ENCODE measurements around the gene RP9.

RP9 gene

GRCh38 chr7:33127085-33127484, 17.9 kb upstream of the RP9 start:
- Histone ChIP-seq H4K20me1 (ENCODE audit: insufficient read depth, low read length) (no peaks in the 10 kb centered on the region), H3K4me3 (ENCODE audit: low read depth in 1 of 2, low read length in 2 of 2) (no peak overlapping the region), H3K4me2 (ENCODE audit: insufficient read depth, low read length) (no peak overlapping the region), H3K27ac (ENCODE audit: low read length) (no peak overlapping the region), H2AFZ (ENCODE audit: low read depth, low read length) (no peak overlapping the region), H3K9me3 (ENCODE audit: insufficient read depth, low read length, severe bottlenecking) (no peaks in the 10 kb centered on the region), H3K4me1 (ENCODE audit: insufficient read depth, low read length) (peaks cover 28% of the 10 kb centered on the region), H3K36me3 (ENCODE audit: insufficient read depth, low read length) (no peaks in the 10 kb centered on the region), H3K27me3 (ENCODE audit: insufficient read depth, low read length, poor library complexity) (no peaks in the 10 kb centered on the region), H3K9ac (ENCODE audit: low read depth, low read length) (no peak overlapping the region), H3K79me2 (ENCODE audit: insufficient read depth, low read length) (no peaks in the 10 kb centered on the region)
- ATAC-seq (ENCODE audit: insufficient read depth, low read depth) (no peak), DNase-seq (no peak)
- TF ChIP-seq EZH2 (IDR thresholded peaks at IDR 0.05; ENCODE audit: borderline replicate concordance, low read depth, low read length, severe bottlenecking) (no peak), CTCF (IDR thresholded peaks at IDR 0.05; ENCODE audit: borderline replicate concordance, extremely low read depth, low read length, poor library complexity, severe bottlenecking) (no peak)

DNA sequence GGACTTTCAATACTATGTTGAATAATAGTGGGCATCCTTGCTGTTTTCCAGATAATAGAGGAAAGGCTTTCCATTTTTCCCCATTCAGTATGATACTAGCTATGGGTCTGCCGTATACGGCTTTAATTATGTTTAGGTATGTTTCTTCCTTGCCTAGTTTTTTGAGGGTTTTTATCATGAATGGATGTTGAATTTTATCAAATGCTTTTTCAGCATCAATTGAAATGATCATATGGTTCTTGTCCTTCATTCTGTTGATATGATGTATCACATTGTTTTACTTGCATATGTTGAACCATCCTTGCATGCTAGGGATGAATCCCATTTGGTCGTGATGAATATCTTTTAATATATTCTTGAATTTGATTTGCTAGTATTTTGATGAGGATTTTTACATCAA, 9.2 kb upstream of the RP9 start:
- no peaks in the 10 kb centered on the region for H3K36me3 ChIP-seq (ENCODE audit: insufficient read depth, low read length)
- no peak for TF ChIP-seq EZH2 (IDR thresholded peaks at IDR 0.05; ENCODE audit: borderline replicate concordance, low read depth, low read length, severe bottlenecking)
- TF ChIP-seq CTCF (IDR thresholded peaks at IDR 0.05; ENCODE audit: borderline replicate concordance, extremely low read depth, low read length, poor library complexity, severe bottlenecking): no peak
- no peaks in the 10 kb centered on the region for H4K20me1 ChIP-seq (ENCODE audit: insufficient read depth, low read length)
- ATAC-seq (ENCODE audit: insufficient read depth, low read depth) (no peak), DNase-seq (no peak)
- H3K4me3 ChIP-seq (ENCODE audit: low read depth in 1 of 2, low read length in 2 of 2): no peak overlapping the region
- no peak overlapping the region for H3K27ac ChIP-seq (ENCODE audit: low read length)
- no peaks in the 10 kb centered on the region for H3K79me2 ChIP-seq (ENCODE audit: insufficient read depth, low read length)
- H3K9me3 ChIP-seq (ENCODE audit: insufficient read depth, low read length, severe bottlenecking): no peaks in the 10 kb centered on the region
- H3K4me2 ChIP-seq (ENCODE audit: insufficient read depth, low read length): no peak overlapping the region
- no peaks in the 10 kb centered on the region for H3K27me3 ChIP-seq (ENCODE audit: insufficient read depth, low read length, poor library complexity)
- H3K4me1 ChIP-seq (ENCODE audit: insufficient read depth, low read length): no peaks in the 10 kb centered on the region
- no peak overlapping the region for H2AFZ ChIP-seq (ENCODE audit: low read depth, low read length)
- H3K9ac ChIP-seq (ENCODE audit: low read depth, low read length): no peak overlapping the region

DNA sequence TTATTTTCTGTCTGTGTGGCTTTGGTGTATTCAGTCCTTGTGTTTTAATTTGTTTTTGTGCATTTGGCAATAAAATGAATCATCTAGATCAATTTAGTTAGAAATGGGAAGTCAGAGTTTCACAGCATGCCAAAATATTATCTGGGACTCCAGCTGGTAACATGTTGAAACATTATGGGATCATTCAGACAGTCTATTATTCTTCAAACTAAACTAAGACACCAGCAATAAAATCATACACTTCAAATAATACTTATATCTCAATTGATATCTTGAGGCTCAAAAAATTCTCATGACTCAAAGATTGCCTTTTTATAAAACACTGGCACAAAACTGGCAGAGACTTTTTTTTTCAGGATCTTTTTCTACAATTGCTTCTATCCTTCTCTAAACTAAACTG, 5.8 kb upstream of the RP9 start:
- ATAC-seq (ENCODE audit: insufficient read depth, low read depth): no peak
- TF ChIP-seq EZH2 (IDR thresholded peaks at IDR 0.05; ENCODE audit: borderline replicate concordance, low read depth, low read length, severe bottlenecking) (no peak), CTCF (IDR thresholded peaks at IDR 0.05; ENCODE audit: borderline replicate concordance, extremely low read depth, low read length, poor library complexity, severe bottlenecking) (no peak)
- no peaks in the 10 kb centered on the region for H3K9me3 ChIP-seq (ENCODE audit: insufficient read depth, low read length, severe bottlenecking)
- H4K20me1 ChIP-seq (ENCODE audit: insufficient read depth, low read length): no peaks in the 10 kb centered on the region
- no peak overlapping the region for H3K4me3 ChIP-seq (ENCODE audit: low read depth in 1 of 2, low read length in 2 of 2)
- peaks cover 4% of the 10 kb centered on the region for H3K4me1 ChIP-seq (ENCODE audit: insufficient read depth, low read length)
- DNase-seq: no peak
- no peak overlapping the region for H3K4me2 ChIP-seq (ENCODE audit: insufficient read depth, low read length)
- H3K27ac ChIP-seq (ENCODE audit: low read length): no peak overlapping the region
- H3K27me3 ChIP-seq (ENCODE audit: insufficient read depth, low read length, poor library complexity): peaks cover 12% of the 10 kb centered on the region
- no peak overlapping the region for H3K9ac ChIP-seq (ENCODE audit: low read depth, low read length)
- H3K36me3 ChIP-seq (ENCODE audit: insufficient read depth, low read length): no peaks in the 10 kb centered on the region
- H3K79me2 ChIP-seq (ENCODE audit: insufficient read depth, low read length): no peaks in the 10 kb centered on the region
- no peak overlapping the region for H2AFZ ChIP-seq (ENCODE audit: low read depth, low read length)

DNA sequence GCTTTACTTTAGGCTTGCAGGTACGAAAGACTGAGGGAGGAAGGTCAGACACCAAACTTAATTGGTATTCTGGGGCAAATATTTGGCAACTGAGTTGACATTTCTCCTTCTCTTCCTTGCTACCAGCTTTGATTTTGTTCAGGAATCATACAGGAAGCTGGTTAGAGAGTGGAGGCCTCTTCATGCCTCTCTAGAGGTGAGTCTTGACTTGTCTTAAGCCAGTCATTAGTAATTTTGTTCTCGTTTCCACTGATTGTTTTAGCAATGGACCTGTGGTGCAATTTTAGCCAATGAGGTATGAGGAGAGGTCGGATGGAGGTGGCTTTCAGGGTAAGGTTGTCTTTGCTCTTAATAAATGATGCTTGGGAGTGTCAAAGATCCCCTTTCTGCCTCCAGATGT, 2.4 kb upstream of the RP9 start:
- Histone ChIP-seq H3K9ac (ENCODE audit: low read depth, low read length) (no peak overlapping the region), H3K36me3 (ENCODE audit: insufficient read depth, low read length) (no peaks in the 10 kb centered on the region; the same call in 1 of the 2 replicates), H3K4me1 (ENCODE audit: insufficient read depth, low read length) (peaks cover 29% of the 10 kb centered on the region), H3K27ac (ENCODE audit: low read length) (no peak overlapping the region), H3K27me3 (ENCODE audit: insufficient read depth, low read length, poor library complexity) (peaks cover 12% of the 10 kb centered on the region), H3K4me3 (ENCODE audit: low read depth in 1 of 2, low read length in 2 of 2) (no peak overlapping the region), H3K79me2 (ENCODE audit: insufficient read depth, low read length) (peaks cover 31% of the 10 kb centered on the region), H4K20me1 (ENCODE audit: insufficient read depth, low read length) (peaks cover 4% of the 10 kb centered on the region; the same call in 1 of the 2 replicates), H2AFZ (ENCODE audit: low read depth, low read length) (no peak overlapping the region), H3K9me3 (ENCODE audit: insufficient read depth, low read length, severe bottlenecking) (no peaks in the 10 kb centered on the region), H3K4me2 (ENCODE audit: insufficient read depth, low read length) (no peak overlapping the region)
- TF ChIP-seq EZH2 (IDR thresholded peaks at IDR 0.05; ENCODE audit: borderline replicate concordance, low read depth, low read length, severe bottlenecking) (no peak), CTCF (IDR thresholded peaks at IDR 0.05; ENCODE audit: borderline replicate concordance, extremely low read depth, low read length, poor library complexity, severe bottlenecking) (no peak)
- no peak for DNase-seq
- ATAC-seq (ENCODE audit: insufficient read depth, low read depth): no peak
